Lower leg skin (tissue), 4 donors: Measurements from ENCODE around the gene ZFYVE28. TPM values are rescaled to one million over a fixed set of nuclear protein-coding genes. Genes with fewer than 3 reads are reported as not detected.

Experiments used
- DNase-seq, 2 donors: peaks; one replicate each; pipeline ENCODE4 v3.0.0-alpha.2; 2019; ENCODE audit warnings: low spot score in 2 of 2
- H3K4me3 ChIP-seq: fragments of 200-600 bp; sonication (generic); 2 replicates; pipeline ENCODE4 v1.5.1; 2017; ENCODE audit warnings: mild to moderate bottlenecking, low read depth; ENCODE audit not compliant: poor library complexity, severe bottlenecking
- POLR2A ChIP-seq, 2 donors: fragments of 450-650 bp; IDR thresholded peaks; one replicate each; pipeline ENCODE4 v1.6.1; 2016 to 2017; ENCODE audit warnings: antibody characterized with exemption in 2 of 2, mild to moderate bottlenecking in 1 of 2, moderate library complexity in 1 of 2
- WGBS, 2 donors: methylation state at CpG; one replicate each; pipeline ENCODE4 v1.1.5; 2018; 5-methylcytosine and 5-hydroxymethylcytosine counted together
- intact Hi-C: fragments of 100-400 bp; cut with DNase I; formaldehyde crosslinking; loops from one replicate; pipeline ENCODE4 v1.15.0; 2023; ENCODE audit warnings: low total_unique reads
- total RNA-seq, 4 donors: library from RNA; depleted of rRNA; stranded (reverse); fragments of >200 nt; gene quantifications; one replicate each; pipeline ENCODE4 v1.1.0, GENCODE V29; 2016
- TF ChIP-seq, protein P1 (sequence below), 3 donors: fragments of 450-650 bp; IDR thresholded peaks; one replicate each; pipeline ENCODE4 v1.5.1; 2016; ENCODE audit warnings: antibody characterized with exemption in 3 of 3, mild to moderate bottlenecking in 3 of 3, moderate library complexity in 2 of 3

Gene ZFYVE28
- total RNA-seq, 4 donors from 2014 or later = 5.0 to 12.8 (median 9.9) TPM

DNA sequence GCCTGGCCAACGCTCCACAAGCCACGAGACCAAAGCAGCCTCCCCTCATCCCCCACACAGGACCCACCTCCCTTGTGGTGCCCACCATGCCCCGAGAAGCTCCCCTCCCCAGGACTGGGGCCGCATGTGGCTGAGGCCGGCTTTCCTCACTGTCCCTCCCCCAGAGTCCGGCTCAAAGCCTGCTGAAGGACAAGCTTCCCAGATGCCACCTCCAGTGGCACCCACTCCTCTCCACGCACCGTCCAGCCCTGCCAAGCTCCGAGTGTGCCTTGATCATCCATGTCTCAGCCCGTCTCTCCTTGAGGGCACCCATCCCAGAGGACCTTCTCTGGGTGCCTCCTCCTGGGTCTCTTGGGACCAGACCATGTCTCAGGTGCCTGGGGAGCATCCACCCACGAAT lies 97.7 kb downstream of the ZFYVE28 start:
- peak in 1 of 2 donors; percentile 80 for DNase-seq
- intact Hi-C loops = no loop called here
- WGBS, 2 donors = 77 to 86% methylated on average over 11 of the region's 11 CpGs
- H3K4me3 ChIP-seq = no peak overlapping the region
- no peak for TF ChIP-seq POLR2A (IDR thresholded peaks at IDR 0.05)
- TF ChIP-seq, protein P1, sequence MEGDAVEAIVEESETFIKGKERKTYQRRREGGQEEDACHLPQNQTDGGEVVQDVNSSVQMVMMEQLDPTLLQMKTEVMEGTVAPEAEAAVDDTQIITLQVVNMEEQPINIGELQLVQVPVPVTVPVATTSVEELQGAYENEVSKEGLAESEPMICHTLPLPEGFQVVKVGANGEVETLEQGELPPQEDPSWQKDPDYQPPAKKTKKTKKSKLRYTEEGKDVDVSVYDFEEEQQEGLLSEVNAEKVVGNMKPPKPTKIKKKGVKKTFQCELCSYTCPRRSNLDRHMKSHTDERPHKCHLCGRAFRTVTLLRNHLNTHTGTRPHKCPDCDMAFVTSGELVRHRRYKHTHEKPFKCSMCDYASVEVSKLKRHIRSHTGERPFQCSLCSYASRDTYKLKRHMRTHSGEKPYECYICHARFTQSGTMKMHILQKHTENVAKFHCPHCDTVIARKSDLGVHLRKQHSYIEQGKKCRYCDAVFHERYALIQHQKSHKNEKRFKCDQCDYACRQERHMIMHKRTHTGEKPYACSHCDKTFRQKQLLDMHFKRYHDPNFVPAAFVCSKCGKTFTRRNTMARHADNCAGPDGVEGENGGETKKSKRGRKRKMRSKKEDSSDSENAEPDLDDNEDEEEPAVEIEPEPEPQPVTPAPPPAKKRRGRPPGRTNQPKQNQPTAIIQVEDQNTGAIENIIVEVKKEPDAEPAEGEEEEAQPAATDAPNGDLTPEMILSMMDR (IDR thresholded peaks at IDR 0.05) = no peak

DNA sequence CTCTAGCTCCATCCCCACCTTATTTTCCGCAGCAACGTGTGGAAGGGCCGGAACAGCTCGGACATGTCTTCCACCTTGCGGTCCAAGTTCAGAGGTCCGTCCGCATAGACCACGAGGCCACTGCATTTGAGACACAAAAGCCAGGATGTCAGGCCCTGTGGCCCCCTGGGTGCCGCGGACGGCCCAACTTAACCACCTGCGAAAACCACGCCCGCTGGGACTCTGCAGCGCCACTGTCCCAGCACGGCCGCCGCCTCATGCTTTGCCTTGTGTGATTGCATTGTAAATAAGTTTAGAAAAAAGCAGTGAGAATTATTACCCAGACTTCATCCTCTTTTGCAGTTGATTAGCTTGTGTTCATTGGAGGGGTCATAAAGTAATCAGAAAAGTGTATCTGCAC lies 98.3 kb downstream of the ZFYVE28 start:
- intact Hi-C loops = no loop called here
- DNase-seq = no peak
- TF ChIP-seq, protein P1 (IDR thresholded peaks at IDR 0.05) = no peak
- TF ChIP-seq POLR2A (IDR thresholded peaks at IDR 0.05) = no peak
- no peak overlapping the region for H3K4me3 ChIP-seq
- 90 to 93% methylated on average over 18 of the region's 18 CpGs for whole genome bisulfite sequencing, 2 donors

DNA sequence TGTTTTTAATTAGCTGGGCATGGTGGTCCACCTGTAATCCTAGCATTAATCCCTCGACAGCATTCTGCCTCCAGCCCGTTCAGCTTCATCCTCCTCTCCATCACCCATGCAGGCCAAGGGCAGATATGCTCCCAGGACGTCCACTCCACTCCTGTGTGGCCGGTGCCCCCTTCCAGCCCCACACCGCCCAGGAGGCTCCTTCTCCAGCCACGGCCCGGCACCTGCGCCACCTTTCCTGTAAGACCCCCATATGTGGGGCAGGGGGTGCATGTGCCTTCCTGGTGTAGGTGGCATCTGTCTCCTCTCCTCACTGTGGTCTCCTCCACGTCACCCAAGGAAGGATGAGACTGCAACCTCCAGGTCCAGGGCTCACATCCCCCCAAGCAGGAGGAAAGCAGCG lies 99.6 kb downstream of the ZFYVE28 start:
- DNase-seq = no peak
- H3K4me3 ChIP-seq = no peak overlapping the region
- intact Hi-C loops = no loop called here
- 90 to 98% methylated on average over 10 of the region's 10 CpGs for WGBS, 2 donors
- TF ChIP-seq, protein P1 (IDR thresholded peaks at IDR 0.05) = no peak
- no peak for TF ChIP-seq POLR2A (IDR thresholded peaks at IDR 0.05)

DNA sequence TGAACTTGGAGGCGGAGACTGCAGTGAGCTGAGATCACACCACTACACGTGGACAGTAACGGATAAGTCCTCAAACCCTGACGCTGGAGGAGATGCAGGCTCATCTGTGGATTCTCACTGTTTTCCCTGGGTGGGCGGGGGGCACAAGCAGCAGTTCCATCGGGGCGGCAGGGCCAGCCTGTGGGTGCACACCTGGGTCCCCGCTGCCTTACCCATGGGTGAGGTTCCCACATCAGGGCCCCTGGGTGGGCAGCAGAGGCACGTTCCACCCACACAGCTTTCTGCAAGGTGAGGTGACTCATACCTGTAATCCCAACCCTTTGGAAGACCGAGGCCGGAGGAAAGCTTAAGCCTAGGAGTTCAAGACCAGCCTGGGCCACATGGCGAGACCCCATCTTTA lies 100.0 kb downstream of the ZFYVE28 start:
- no peak for DNase-seq
- intact Hi-C loops = no loop called here
- no peak for TF ChIP-seq POLR2A (IDR thresholded peaks at IDR 0.05)
- TF ChIP-seq, protein P1 (IDR thresholded peaks at IDR 0.05) = no peak
- no peak overlapping the region for H3K4me3 ChIP-seq
- 94 to 95% methylated on average over 10 to 12 of the region's 12 CpGs for WGBS, 2 donors

DNA sequence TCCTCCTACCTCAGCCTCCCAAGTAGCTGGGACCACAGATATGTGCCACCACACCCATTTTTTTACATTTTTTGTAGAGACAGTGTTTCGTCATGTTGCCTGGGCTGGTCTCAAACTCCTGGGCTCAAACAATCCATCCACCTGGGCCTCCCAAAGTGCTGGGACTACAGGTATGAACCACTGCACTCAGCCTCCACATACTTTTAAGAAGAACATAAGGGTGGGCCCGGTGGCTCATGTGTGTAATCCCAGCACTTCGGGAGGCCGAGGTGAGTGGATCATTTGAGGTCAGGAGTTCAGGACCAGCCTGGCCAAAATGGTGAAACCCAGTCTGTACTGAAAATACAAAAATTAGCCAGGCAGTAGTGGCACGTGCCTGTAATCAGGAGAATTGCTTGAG lies 105.1 kb downstream of the ZFYVE28 start:
- DNase-seq = no peak
- no peak overlapping the region for H3K4me3 ChIP-seq
- TF ChIP-seq, protein P1 (IDR thresholded peaks at IDR 0.05) = no peak
- no peak for TF ChIP-seq POLR2A (IDR thresholded peaks at IDR 0.05)
- intact Hi-C loops = no loop called here
- 71 to 82% methylated on average over 5 of the region's 5 CpGs for WGBS, 2 donors

DNA sequence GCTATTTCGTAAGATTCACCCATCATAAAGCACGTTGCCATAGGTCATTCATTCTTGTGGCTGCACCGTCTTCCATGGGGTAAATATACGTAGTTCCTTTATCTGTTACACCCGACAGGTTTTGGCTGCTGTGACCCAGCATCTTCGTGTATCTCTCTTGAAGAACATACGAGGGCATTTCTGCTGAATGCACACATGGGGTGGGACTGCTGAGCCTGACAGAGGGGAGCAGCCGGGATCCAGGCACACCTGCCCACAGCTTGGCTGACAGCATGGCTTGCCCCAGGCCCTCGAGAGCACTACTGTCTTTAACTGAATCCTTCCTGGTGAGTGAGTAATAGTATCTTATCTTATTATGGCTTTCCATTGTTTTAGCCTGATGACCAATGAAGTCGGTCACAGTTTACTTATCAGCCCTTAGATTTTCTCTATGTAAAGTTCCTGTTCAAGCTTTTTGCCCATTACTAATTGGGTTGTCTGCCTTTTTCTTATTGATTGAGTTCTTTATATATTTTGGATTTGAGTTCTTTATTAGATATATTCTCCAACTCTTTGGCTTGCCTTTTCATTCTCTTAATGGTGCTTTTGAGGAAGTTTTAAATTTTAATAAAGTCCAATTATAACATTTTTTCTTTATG lies 111.6 kb downstream of the ZFYVE28 start:
- intact Hi-C loops = no loop called here
- no peak overlapping the region for H3K4me3 ChIP-seq
- WGBS, 2 donors = 92 to 93% methylated on average over 10 of the region's 10 CpGs
- DNase-seq = no peak
- TF ChIP-seq, protein P1 (IDR thresholded peaks at IDR 0.05) = no peak
- TF ChIP-seq POLR2A (IDR thresholded peaks at IDR 0.05) = no peak
